Measurements from ENCODE around the gene TMPRSS2.

DNA sequence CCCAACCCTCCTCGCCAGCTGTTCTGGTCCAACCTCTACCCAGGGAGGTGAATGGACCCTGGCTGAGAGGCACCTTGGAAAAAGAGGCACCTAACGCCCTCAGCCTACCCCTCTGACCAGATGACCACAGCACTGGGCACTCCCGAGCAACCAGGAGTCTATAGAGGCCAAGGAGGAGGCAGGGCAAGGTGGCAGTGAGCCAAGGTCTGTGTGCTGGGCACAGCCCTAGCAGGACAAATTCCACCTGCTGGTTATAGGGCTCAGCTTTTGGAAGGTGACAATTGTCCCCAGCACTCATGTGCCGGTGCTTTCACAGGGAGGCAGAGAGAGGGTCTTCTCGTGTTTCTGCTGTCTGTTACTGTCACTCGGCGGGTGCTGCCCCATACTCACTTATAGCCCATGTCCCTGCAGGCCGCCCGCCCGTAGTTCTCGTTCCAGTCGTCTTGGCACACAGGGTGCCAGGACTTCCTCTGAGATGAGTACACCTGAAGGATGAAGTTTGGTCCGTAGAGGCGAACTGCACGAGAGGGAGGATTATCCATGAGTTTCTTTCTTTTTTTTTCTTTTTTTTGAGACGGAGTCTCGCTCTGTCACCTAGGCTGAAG lies 27.8 kb downstream of the TMPRSS2 start:
- no peak for TF ChIP-seq CTCF (IDR thresholded peaks at IDR 0.05)
- no peak for TF ChIP-seq POLR2AphosphoS5 (IDR thresholded peaks at IDR 0.05)
- no peak for TF ChIP-seq POLR2A (IDR thresholded peaks at IDR 0.05)
- TF ChIP-seq EP300 (IDR thresholded peaks at IDR 0.05), result no peak

All from gastroesophageal sphincter (tissue), 3 donors.